ENCODE data around the gene CXCR6. TPM values are rescaled to one million over a fixed set of nuclear protein-coding genes. Genes with fewer than 3 reads are reported as not detected.

CXCR6 gene
- total RNA-seq, 1 experiment from 2014 or later = not detected

DNA sequence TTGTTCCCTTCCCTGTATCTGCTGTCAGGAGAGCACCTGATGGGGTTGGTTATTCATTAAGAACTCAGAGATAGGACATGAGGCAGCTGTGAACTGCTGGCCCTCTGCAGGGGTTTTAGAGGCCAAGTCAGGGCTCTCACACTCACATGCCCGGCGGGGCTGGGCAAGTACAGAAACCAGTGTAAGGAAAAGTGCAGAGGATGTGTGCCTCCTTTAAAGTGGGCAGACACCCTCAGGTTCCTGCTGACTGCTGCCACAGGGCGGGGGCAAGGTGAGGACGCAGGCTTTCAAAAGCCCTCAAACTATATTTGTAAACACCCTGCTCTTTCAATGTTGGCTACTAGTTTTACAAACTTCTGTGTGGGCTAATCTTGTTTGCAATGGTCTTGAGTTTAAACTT, 22.4 kb downstream of the CXCR6 start (continued):
- TF ChIP-seq CTCF (IDR thresholded peaks at IDR 0.05) = no peak
- TF ChIP-seq SMAD3 (CRISPR knock-in tag; IDR thresholded peaks at IDR 0.05; ENCODE audit: borderline replicate concordance) = no peak
- no peak for TF ChIP-seq HMGA2 (CRISPR knock-in tag; IDR thresholded peaks at IDR 0.05)

DNA sequence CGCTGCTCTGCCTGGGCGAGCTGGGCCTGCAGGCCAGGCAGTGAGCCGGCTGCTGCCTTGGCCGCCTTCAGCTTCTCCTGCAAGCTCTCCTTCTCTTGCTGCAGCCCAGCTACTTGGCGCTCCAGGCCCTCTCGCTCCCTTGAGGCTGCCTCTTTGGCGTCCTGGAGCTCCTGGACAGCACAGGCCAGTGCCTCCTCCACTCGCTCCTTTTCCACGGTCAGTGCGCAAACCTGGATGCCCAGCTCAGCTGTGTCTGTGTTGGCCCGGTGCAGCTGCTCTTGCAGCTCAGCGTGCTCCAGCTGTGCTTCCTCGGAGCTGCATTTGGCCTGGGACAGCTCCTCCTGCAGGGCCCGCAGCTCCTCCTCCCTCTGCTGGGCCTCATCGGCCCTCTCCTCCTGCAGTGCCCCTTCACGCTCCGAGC, 23.1 kb downstream of the CXCR6 start:
- H3K36me3 Mint-ChIP-seq = peaks cover 64% of the 10 kb centered on the region
- no peaks in the 10 kb centered on the region for H3K4me1 Mint-ChIP-seq
- H3K9me3 Mint-ChIP-seq = no peaks in the 10 kb centered on the region
- no peak overlapping the region for H3K4me3 Mint-ChIP-seq
- H3K27ac Mint-ChIP-seq = no peak overlapping the region
- ATAC-seq (no peak), DNase-seq (ENCODE audit: low spot score) (no peak)
- CTCF ChIA-PET = interaction anchor here (0.9 to 4.0 kb wide), 4 partner anchors 9 to 113 kb away, joined by 3 to 25 read pairs (median 4); no protein-coding TSS in a partner anchor
- POLR2A ChIA-PET = no interaction called here
- TF ChIP-seq ZNF512 (CRISPR knock-in tag; IDR thresholded peaks at IDR 0.05; ENCODE audit: borderline replicate concordance) (no peak), ZBTB43 (CRISPR knock-in tag; IDR thresholded peaks at IDR 0.05) (no peak), PRDM15 (CRISPR knock-in tag; IDR thresholded peaks at IDR 0.05) (no peak), SMAD3 (CRISPR knock-in tag; IDR thresholded peaks at IDR 0.05; ENCODE audit: borderline replicate concordance) (no peak), FOXK1 (CRISPR knock-in tag; IDR thresholded peaks at IDR 0.05) (no peak), NFYB (CRISPR knock-in tag; conservative IDR thresholded peaks at IDR 0.05; ENCODE audit: low read depth) (no peak), TCF7 (CRISPR knock-in tag; IDR thresholded peaks at IDR 0.05; ENCODE audit: low read depth) (no peak), ZNF138 (CRISPR knock-in tag; conservative IDR thresholded peaks at IDR 0.05) (no peak), GABPB1 (CRISPR knock-in tag; IDR thresholded peaks at IDR 0.05) (no peak), CTCF (IDR thresholded peaks at IDR 0.05) (no peak)
- H3K27me3 Mint-ChIP-seq (ENCODE audit: low read depth) = no peaks in the 10 kb centered on the region

Measured in WTC11 (cell line).